ENCODE measurements around the gene BATF2. TPM values are rescaled to one million over a fixed set of nuclear protein-coding genes. Genes with fewer than 3 reads are reported as not detected.
"Not testable (repeated sequence)": the region's sequence is repeated elsewhere in the genome, so short reads cannot be mapped to it uniquely, and the experiment has no call there.

The BATF2 gene
- polyA plus RNA-seq, 4 donors: 8.1 to 22.7 (median 10.9) TPM

DNA sequence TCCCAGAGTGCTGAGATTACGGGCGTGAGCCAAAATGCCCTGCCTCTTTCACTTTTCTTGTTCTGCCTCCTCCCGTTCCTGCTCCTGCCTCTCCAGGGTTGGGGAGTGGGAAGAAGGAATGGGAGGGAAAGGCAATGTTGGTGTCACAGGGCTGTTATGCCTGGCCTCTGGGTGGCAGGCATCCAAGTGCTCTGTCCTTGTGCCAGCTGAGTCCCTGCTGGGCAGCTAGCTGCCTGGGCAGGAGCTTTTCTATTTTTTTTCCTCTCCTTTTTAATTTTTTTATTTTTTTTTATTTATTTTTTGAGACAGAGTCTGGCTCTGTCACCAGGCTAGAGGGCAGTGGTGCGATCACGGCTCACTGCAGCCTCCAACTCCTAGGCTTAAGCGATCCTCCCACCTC lies 40.2 kb upstream of the BATF2 start:
- Histone ChIP-seq H3K9me3 (ENCODE audit: control insufficient read depth in 2 of 2, insufficient read depth in 1 of 2, low read depth in 1 of 2, low read length in 1 of 2) (no peaks in the 10 kb centered on the region), H3K4me3 (ENCODE audit: low read depth in 1 of 3, low read length in 3 of 3) (no peak overlapping the region), H3K4me1 (ENCODE audit: control insufficient read depth in 3 of 3, insufficient read depth in 2 of 3, low read depth in 1 of 3, low read length in 2 of 3) (no peaks in the 10 kb centered on the region), H3K36me3 (ENCODE audit: control insufficient read depth in 3 of 3, insufficient read depth in 2 of 3, low read depth in 1 of 3, low read length in 3 of 3) (peaks cover 3 to 75% (median 8%) of the 10 kb centered on the region in 3 donors), H3K27ac (ENCODE audit: low read depth in 1 of 3, low read length in 2 of 3) (no peak overlapping the region), H3K27me3 (ENCODE audit: control insufficient read depth in 3 of 3, insufficient read depth in 3 of 3, low read length in 3 of 3) (no peaks in the 10 kb centered on the region)
- WGBS, 3 donors: 69 to 85% (median 74%) methylated on average over 6 of the region's 6 CpGs
- no peak for FAIRE-seq
- no peak for DNase-seq

DNA sequence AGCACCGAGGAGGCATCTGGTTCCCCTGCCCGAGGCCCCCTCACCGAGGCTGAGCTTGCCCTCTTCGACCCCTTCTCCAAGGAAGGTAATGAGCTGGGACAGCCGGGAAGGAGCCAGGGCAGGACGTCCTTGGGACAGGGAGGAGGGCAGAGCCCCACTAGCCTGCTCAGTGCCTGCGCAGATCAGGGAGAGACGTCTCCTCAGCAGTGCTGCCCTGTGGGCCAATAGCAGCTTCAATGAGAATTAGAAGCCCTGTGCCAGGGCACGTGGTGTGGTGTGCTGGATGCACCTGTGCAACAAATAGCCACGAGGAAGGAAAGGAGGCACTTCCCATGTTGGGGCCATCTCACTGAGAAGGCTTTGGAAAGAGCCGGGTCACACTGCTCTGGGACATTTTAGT lies 38.8 kb upstream of the BATF2 start:
- DNase-seq (no peak), FAIRE-seq (no peak)
- peaks cover 3 to 86% (median 8%) of the 10 kb centered on the region in 3 donors for H3K36me3 ChIP-seq (ENCODE audit: control insufficient read depth in 3 of 3, insufficient read depth in 2 of 3, low read depth in 1 of 3, low read length in 3 of 3)
- WGBS, 3 donors: 81 to 89% (median 86%) methylated on average over 11 of the region's 11 CpGs
- no peaks in the 10 kb centered on the region for H3K9me3 ChIP-seq (ENCODE audit: control insufficient read depth in 2 of 2, insufficient read depth in 1 of 2, low read depth in 1 of 2, low read length in 1 of 2)
- no peaks in the 10 kb centered on the region for H3K4me1 ChIP-seq (ENCODE audit: control insufficient read depth in 3 of 3, insufficient read depth in 2 of 3, low read depth in 1 of 3, low read length in 2 of 3)
- H3K27ac ChIP-seq (ENCODE audit: low read depth in 1 of 3, low read length in 2 of 3): no peak overlapping the region
- no peaks in the 10 kb centered on the region for H3K27me3 ChIP-seq (ENCODE audit: control insufficient read depth in 3 of 3, insufficient read depth in 3 of 3, low read length in 3 of 3)
- no peak overlapping the region for H3K4me3 ChIP-seq (ENCODE audit: low read depth in 1 of 3, low read length in 3 of 3)

DNA sequence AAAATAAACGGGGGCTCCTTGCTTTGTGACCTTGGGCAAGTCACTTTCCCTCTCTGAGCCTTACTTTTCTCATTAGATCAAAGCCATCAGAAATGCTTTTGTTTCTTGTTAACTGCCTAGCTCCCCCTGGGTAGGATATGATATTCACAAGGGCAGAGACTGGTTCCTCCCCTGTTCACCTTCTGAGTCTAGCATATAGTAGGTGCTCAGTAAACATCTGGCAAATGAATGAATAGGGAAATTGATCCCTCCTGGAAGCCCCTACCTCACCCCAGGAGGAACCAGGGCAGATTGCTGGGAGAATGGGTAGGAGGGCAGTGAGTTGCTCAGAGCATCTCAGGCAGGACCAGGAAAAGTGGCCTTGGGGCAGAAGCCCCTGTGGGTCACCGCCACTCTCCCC lies 37.7 kb upstream of the BATF2 start:
- 94 to 100% (median 97%) methylated on average over 2 of the region's 2 CpGs for WGBS, 3 donors

DNA sequence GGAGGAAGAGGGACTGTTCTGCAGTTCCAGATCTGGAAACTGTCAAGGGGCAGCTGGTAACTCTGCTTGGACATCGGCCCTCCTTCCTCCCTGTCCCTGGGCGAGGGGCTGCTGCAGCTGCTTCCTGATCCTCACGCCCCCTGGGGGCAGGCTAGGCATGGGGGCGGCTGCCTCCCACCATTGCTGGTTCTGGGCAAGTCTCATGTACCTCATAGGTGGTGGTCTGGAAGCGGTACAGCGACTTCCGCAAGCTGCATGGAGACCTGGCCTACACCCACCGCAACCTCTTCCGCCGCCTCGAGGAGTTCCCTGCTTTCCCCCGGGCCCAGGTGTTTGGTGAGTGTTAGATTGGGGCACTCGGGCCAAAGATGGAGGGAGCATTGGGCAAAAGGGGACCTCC lies 35.4 kb upstream of the BATF2 start:
- no peaks in the 10 kb centered on the region for H3K9me3 ChIP-seq (ENCODE audit: control insufficient read depth in 2 of 2, insufficient read depth in 1 of 2, low read depth in 1 of 2, low read length in 1 of 2)
- peaks cover 2 to 64% (median 3%) of the 10 kb centered on the region in 3 donors for H3K36me3 ChIP-seq (ENCODE audit: control insufficient read depth in 3 of 3, insufficient read depth in 2 of 3, low read depth in 1 of 3, low read length in 3 of 3)
- peaks cover 0 to 2% (median 0%) of the 10 kb centered on the region in 3 donors for H3K4me1 ChIP-seq (ENCODE audit: control insufficient read depth in 3 of 3, insufficient read depth in 2 of 3, low read depth in 1 of 3, low read length in 2 of 3)
- DNase-seq (no peak), FAIRE-seq (no peak)
- WGBS, 3 donors: 84 to 92% (median 87%) methylated on average over 12 to 13 of the region's 13 CpGs
- H3K27ac ChIP-seq (ENCODE audit: low read depth in 1 of 3, low read length in 2 of 3): no peak overlapping the region
- H3K27me3 ChIP-seq (ENCODE audit: control insufficient read depth in 3 of 3, insufficient read depth in 3 of 3, low read length in 3 of 3): no peaks in the 10 kb centered on the region
- H3K4me3 ChIP-seq (ENCODE audit: low read depth in 1 of 3, low read length in 3 of 3): no peak overlapping the region

More for the DNA sequence above, 37.7 kb upstream of the BATF2 start:
- Histone ChIP-seq H3K27me3 (ENCODE audit: control insufficient read depth in 3 of 3, insufficient read depth in 3 of 3, low read length in 3 of 3) (no peaks in the 10 kb centered on the region), H3K27ac (ENCODE audit: low read depth in 1 of 3, low read length in 2 of 3) (no peak overlapping the region), H3K36me3 (ENCODE audit: control insufficient read depth in 3 of 3, insufficient read depth in 2 of 3, low read depth in 1 of 3, low read length in 3 of 3) (peaks cover 3 to 80% (median 8%) of the 10 kb centered on the region in 3 donors), H3K9me3 (ENCODE audit: control insufficient read depth in 2 of 2, insufficient read depth in 1 of 2, low read depth in 1 of 2, low read length in 1 of 2) (no peaks in the 10 kb centered on the region), H3K4me1 (ENCODE audit: control insufficient read depth in 3 of 3, insufficient read depth in 2 of 3, low read depth in 1 of 3, low read length in 2 of 3) (no peaks in the 10 kb centered on the region), H3K4me3 (ENCODE audit: low read depth in 1 of 3, low read length in 3 of 3) (no peak overlapping the region)
- FAIRE-seq (no peak), DNase-seq (no peak)

DNA sequence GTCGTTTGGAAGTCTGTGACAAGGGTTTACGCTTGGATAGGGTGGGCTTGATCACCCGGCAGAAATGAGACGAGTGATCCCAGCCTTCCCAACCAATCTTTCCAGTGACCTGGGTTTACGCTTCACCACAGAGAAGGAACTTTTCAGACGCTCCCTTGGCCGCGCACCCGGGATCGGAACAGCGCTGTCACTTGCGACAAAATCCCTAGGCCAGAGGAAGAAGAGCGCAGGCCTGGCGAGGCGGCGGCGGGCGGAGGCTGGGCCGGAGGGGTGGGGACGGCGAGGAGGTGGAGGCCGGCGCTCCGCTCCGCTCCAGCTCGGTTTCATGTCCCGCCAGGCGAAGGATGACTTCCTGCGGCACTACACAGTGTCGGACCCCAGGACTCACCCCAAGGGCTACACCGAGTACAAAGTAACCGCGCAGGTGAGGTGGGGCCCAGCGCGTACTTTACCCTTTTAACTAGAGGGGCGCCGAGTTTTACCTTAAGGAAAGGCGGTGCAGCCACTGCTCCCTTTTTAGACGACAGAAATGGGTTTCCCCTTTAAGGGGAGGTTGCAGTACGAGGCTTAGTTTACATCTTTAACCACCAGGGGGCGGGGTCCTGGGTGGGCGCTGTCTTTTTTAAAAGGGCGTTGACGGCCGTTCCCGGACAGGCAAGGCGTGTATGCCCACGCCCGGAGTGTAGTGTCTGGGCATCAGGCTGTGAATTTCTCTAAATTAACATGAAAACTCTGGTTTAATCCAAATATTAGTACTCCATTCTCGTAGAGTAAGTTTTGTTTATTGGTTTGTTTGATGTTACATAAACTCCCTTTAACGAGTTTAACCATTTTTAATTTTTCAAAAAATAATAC lies 30.7 kb upstream of the BATF2 start, which contains the start of gene SNX15:
Gene SNX15 (plus strand): TSS at position 227 of the 855 bp plus-strand sequence. CDS start 99 bp downstream, at position 326.
- FAIRE-seq (no peak), DNase-seq (peak; percentile 97 to 99)
- Histone ChIP-seq H3K36me3 (ENCODE audit: control insufficient read depth in 3 of 3, insufficient read depth in 2 of 3, low read depth in 1 of 3, low read length in 3 of 3) (peaks cover 0 to 22% (median 0%) of the 10 kb centered on the region in 3 donors), H3K9me3 (ENCODE audit: control insufficient read depth in 2 of 2, insufficient read depth in 1 of 2, low read depth in 1 of 2, low read length in 1 of 2) (no peaks in the 10 kb centered on the region), H3K4me1 (ENCODE audit: control insufficient read depth in 3 of 3, insufficient read depth in 2 of 3, low read depth in 1 of 3, low read length in 2 of 3) (peaks cover 0 to 24% (median 2%) of the 10 kb centered on the region in 3 donors), H3K27me3 (ENCODE audit: control insufficient read depth in 3 of 3, insufficient read depth in 3 of 3, low read length in 3 of 3) (no peaks in the 10 kb centered on the region), H3K4me3 (ENCODE audit: low read depth in 1 of 3, low read length in 3 of 3) (peak within 1 kb of the TSS; percentile 39 to 64 (median 57)), H3K27ac (ENCODE audit: low read depth in 1 of 3, low read length in 2 of 3) (peak within 1 kb of the TSS; percentile 87 to 99 (median 94))
- 1% methylated on average over 46 to 51 of the region's 51 CpGs for WGBS, 3 donors

DNA sequence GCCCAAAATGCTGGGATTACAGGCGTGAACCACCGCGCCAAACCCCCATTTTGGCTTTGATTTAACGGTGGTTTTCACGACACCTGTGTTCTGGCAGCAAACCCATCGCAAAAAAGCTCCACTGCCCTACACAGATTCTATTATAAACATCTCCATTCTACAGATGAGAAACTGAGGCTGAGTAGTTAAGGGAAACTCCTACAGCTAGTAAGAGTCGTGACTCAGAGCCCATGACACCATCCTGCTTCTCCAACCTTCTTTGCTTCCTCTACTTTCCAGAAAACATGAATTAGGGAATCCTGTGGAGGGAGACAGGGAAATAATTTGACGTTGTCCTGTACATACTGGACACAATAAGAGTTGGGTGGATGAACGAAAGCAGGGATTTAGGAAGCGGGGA lies 30.0 kb upstream of the BATF2 start:
- no peaks in the 10 kb centered on the region for H3K27me3 ChIP-seq (ENCODE audit: control insufficient read depth in 3 of 3, insufficient read depth in 3 of 3, low read length in 3 of 3)
- H3K36me3 ChIP-seq (ENCODE audit: control insufficient read depth in 3 of 3, insufficient read depth in 2 of 3, low read depth in 1 of 3, low read length in 3 of 3): peaks cover 0 to 20% (median 0%) of the 10 kb centered on the region in 3 donors
- H3K9me3 ChIP-seq (ENCODE audit: control insufficient read depth in 2 of 2, insufficient read depth in 1 of 2, low read depth in 1 of 2, low read length in 1 of 2): no peaks in the 10 kb centered on the region
- H3K27ac ChIP-seq (ENCODE audit: low read depth in 1 of 3, low read length in 2 of 3): peak overlapping the region in 2 of 3 donors; percentile 94 to 99
- WGBS, 3 donors: 50 to 60% (median 60%) methylated on average over 10 of the region's 10 CpGs
- no peak for DNase-seq
- peaks cover 0 to 24% (median 2%) of the 10 kb centered on the region in 3 donors for H3K4me1 ChIP-seq (ENCODE audit: control insufficient read depth in 3 of 3, insufficient read depth in 2 of 3, low read depth in 1 of 3, low read length in 2 of 3)
- FAIRE-seq: no peak
- peak overlapping the region in 1 of 3 donors; percentile 64 for H3K4me3 ChIP-seq (ENCODE audit: low read depth in 1 of 3, low read length in 3 of 3)

DNA sequence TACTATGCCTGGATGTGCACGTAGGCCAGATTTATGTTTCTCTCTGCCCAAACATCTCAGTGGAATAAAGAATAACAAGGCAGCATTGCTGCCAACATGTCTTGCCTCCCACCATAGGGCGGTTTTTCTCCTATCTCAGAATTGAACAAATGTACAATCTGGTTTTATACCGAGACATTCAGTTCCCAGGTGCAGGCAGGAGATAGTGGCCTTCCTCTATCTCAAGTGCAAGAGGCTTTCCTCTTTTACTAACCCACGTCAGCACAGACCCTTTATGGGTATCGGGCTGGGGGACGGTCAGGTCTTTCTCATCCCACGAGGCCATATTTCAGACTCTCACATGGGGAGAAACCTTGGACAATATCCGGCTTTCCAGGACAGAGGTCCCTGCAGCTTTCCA lies 26.7 kb upstream of the BATF2 start:
- WGBS, 3 donors: 63 to 76% (median 66%) methylated on average over 8 of the region's 8 CpGs
- H3K27me3 ChIP-seq (ENCODE audit: control insufficient read depth in 3 of 3, insufficient read depth in 3 of 3, low read length in 3 of 3); H3K9me3 ChIP-seq (ENCODE audit: control insufficient read depth in 2 of 2, insufficient read depth in 1 of 2, low read depth in 1 of 2, low read length in 1 of 2); H3K4me3 ChIP-seq (ENCODE audit: low read depth in 1 of 3, low read length in 3 of 3); DNase-seq; FAIRE-seq: not testable (repeated sequence)
- H3K4me1 ChIP-seq (ENCODE audit: control insufficient read depth in 3 of 3, insufficient read depth in 2 of 3, low read depth in 1 of 3, low read length in 2 of 3): peaks cover 0 to 24% (median 2%) of the 10 kb centered on the region in 3 donors
- peaks cover 0 to 35% (median 0%) of the 10 kb centered on the region in 3 donors for H3K36me3 ChIP-seq (ENCODE audit: control insufficient read depth in 3 of 3, insufficient read depth in 2 of 3, low read depth in 1 of 3, low read length in 3 of 3)
- H3K27ac ChIP-seq (ENCODE audit: low read depth in 1 of 3, low read length in 2 of 3): peak overlapping the region in 1 of 3 donors; percentile 36

DNA sequence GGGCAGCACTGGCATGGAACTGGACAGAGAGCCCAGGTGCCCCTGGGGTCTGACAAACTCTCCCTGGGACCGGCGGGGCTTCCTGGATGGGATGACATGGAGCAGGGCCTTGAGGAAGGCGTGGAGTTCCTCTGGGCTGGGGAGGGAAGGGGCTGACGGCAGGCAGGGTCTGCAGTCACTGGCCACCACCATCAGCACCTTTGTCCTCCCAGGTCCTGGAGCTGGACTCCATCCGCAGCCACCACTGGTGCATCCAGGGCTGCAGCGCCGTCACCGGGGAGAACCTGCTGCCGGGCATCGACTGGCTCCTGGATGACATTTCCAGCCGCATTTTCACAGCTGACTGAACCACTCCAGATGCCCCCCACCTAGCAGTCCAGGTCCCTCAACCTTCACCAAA lies 24.7 kb upstream of the BATF2 start:
- Histone ChIP-seq H3K9me3 (ENCODE audit: control insufficient read depth in 2 of 2, insufficient read depth in 1 of 2, low read depth in 1 of 2, low read length in 1 of 2) (no peaks in the 10 kb centered on the region), H3K27ac (ENCODE audit: low read depth in 1 of 3, low read length in 2 of 3) (no peak overlapping the region), H3K4me3 (ENCODE audit: low read depth in 1 of 3, low read length in 3 of 3) (no peak overlapping the region), H3K36me3 (ENCODE audit: control insufficient read depth in 3 of 3, insufficient read depth in 2 of 3, low read depth in 1 of 3, low read length in 3 of 3) (peaks cover 0 to 50% (median 2%) of the 10 kb centered on the region in 3 donors), H3K4me1 (ENCODE audit: control insufficient read depth in 3 of 3, insufficient read depth in 2 of 3, low read depth in 1 of 3, low read length in 2 of 3) (peaks cover 0 to 18% (median 0%) of the 10 kb centered on the region in 3 donors), H3K27me3 (ENCODE audit: control insufficient read depth in 3 of 3, insufficient read depth in 3 of 3, low read length in 3 of 3) (no peaks in the 10 kb centered on the region)
- DNase-seq (no peak), FAIRE-seq (no peak)
- 92 to 98% (median 94%) methylated on average over 8 to 11 of the region's 11 CpGs for WGBS, 3 donors
